ENCODE data around the gene IFRD2.

- TF ChIP-seq POLR2A (IDR thresholded peaks at IDR 0.05) (no peak), CTCF (IDR thresholded peaks at IDR 0.05) (peak in 1 of 4 experiments; percentile 39)
Observed at GRCh38 chr3:50246517-50246954, 45.7 kb downstream of the IFRD2 start.

Data from sigmoid colon (tissue), 3 donors.